ENCODE results near the gene BCAS3. TPM values are rescaled to one million over a fixed set of nuclear protein-coding genes. Genes with fewer than 3 reads are reported as not detected.

The BCAS3 gene
- total and polyA plus RNA-seq, 11 donors = 4.5 to 23.5 (median 17.9) TPM

GRCh38 chr17:61410141-61411010, 732.7 kb downstream of the BCAS3 start:
- Histone ChIP-seq H3K4me1 (peaks cover 0 to 71% (median 30%) of the 10 kb centered on the region in 12 donors), H3K27ac (peak overlapping the region in 11 of 12 donors; percentile 70 to 92 (median 85)), H3K27me3 (peaks cover 4 to 75% (median 19%) of the 10 kb centered on the region in 9 donors), H3K36me3 (peaks cover 0 to 16% (median 0%) of the 10 kb centered on the region in 9 donors), H3K9me3 (no peaks in the 10 kb centered on the region), H3K4me3 (peak overlapping the region; percentile 37 to 84 (median 65))
- ATAC-seq (peak; percentile 53 to 62 (median 60)), DNase-seq (peak; percentile 80 to 92 (median 83))
- no peak for TF ChIP-seq POLR2A (IDR thresholded peaks at IDR 0.05)
- TF ChIP-seq, protein P1, sequence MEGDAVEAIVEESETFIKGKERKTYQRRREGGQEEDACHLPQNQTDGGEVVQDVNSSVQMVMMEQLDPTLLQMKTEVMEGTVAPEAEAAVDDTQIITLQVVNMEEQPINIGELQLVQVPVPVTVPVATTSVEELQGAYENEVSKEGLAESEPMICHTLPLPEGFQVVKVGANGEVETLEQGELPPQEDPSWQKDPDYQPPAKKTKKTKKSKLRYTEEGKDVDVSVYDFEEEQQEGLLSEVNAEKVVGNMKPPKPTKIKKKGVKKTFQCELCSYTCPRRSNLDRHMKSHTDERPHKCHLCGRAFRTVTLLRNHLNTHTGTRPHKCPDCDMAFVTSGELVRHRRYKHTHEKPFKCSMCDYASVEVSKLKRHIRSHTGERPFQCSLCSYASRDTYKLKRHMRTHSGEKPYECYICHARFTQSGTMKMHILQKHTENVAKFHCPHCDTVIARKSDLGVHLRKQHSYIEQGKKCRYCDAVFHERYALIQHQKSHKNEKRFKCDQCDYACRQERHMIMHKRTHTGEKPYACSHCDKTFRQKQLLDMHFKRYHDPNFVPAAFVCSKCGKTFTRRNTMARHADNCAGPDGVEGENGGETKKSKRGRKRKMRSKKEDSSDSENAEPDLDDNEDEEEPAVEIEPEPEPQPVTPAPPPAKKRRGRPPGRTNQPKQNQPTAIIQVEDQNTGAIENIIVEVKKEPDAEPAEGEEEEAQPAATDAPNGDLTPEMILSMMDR (IDR thresholded peaks at IDR 0.05) = peak; percentile 42 to 74 (median 55)
- intact Hi-C loops (cut with DNase I) = loop anchor here in 8 of 10 donors (5.0 to 10.0 kb wide), 6 partner anchors 142 to 686 kb away; partner anchors contain the start of gene MED13 (in 5 of the 8)
- 10 to 21% (median 16%) methylated on average over 32 to 48 of the region's 48 CpGs for WGBS, 4 donors

GRCh38 chr17:61411011-61411260, 733.3 kb downstream of the BCAS3 start:
- DNase-seq = no peak
- Histone ChIP-seq H3K4me1 (peaks cover 0 to 67% (median 30%) of the 10 kb centered on the region in 12 donors), H3K27me3 (peaks cover 0 to 69% (median 13%) of the 10 kb centered on the region in 9 donors), H3K9me3 (no peaks in the 10 kb centered on the region), H3K36me3 (peaks cover 0 to 11% (median 0%) of the 10 kb centered on the region in 9 donors), H3K4me3 (peak overlapping the region; percentile 37 to 84 (median 65)), H3K27ac (peak overlapping the region; percentile 67 to 92 (median 83))
- 2 to 15% (median 10%) methylated on average over 13 to 29 of the region's 29 CpGs for WGBS, 4 donors
- TF ChIP-seq, protein P1 (IDR thresholded peaks at IDR 0.05) = peak in 5 of 12 donors; percentile 10 to 33 (median 16)
- TF ChIP-seq POLR2A (IDR thresholded peaks at IDR 0.05) = no peak
- intact Hi-C loops (cut with DNase I) = loop anchor here in 8 of 10 donors (5.0 to 10.0 kb wide), 6 partner anchors 141 to 686 kb away; partner anchors contain the start of gene MED13 (in 5 of the 8)
- ATAC-seq = no peak

DNA sequence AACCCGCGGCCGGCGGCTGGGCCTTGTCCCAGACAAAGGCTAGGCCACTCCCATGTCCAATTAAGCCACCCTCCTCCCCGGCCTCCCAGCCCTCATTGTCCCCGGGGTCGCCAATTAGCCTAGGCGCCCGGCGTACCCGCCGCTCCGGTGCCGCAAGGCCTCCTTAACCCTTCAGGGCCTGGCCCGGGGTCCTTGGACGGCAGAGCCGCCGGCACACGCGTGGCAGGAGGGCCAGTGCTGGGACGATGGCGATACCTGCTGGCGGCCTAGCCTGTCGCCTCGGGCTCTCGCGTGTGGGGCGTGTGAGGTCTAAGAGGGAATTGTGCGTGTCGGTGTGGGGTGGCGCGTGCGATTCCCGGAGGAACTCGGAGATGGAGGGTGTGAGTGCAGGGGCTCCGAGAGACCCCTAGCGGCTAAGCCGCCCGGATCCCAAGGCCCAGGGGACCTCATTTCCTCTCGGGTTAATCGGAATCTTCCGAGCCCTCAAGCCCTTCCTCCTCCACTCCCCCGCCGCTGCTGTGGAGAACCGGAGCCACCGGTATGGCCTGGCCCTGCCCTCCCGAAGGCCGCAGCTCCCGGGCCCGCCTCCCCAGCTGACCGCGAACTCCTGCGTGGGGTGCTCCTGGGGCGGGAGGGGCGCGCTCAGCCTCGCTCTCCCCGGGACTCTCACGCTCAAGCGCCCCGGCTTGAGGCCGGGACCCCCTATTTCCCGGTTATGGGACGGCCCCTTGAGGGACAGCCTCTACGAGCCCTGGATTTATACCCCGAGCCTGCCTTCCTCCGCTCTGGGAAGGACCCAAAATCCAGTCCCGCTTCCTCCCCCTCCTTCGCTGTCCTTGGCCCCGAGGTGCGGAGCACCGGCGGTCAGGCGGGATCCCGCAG, 733.9 kb downstream of the BCAS3 start:
- ATAC-seq (peak in 3 of 4 donors; percentile 40 to 55 (median 53)), DNase-seq (peak; percentile 68 to 83 (median 73))
- Histone ChIP-seq H3K27ac (peak overlapping the region; percentile 67 to 92 (median 83)), H3K4me1 (peaks cover 0 to 71% (median 32%) of the 10 kb centered on the region in 12 donors), H3K36me3 (peaks cover 0 to 10% (median 0%) of the 10 kb centered on the region in 9 donors), H3K27me3 (peaks cover 0 to 64% (median 10%) of the 10 kb centered on the region in 9 donors), H3K4me3 (peak overlapping the region; percentile 37 to 84 (median 65)), H3K9me3 (no peaks in the 10 kb centered on the region)
- WGBS, 4 donors = 1 to 2% (median 1%) methylated on average over 54 to 75 of the region's 75 CpGs
- TF ChIP-seq POLR2A (IDR thresholded peaks at IDR 0.05) = no peak
- TF ChIP-seq, protein P1 (IDR thresholded peaks at IDR 0.05) = peak in 3 of 12 donors; percentile 6 to 16 (median 7)
- intact Hi-C loops (cut with DNase I) = loop anchor here in 8 of 10 donors (2.0 to 10.0 kb wide), 7 partner anchors 141 to 687 kb away; partner anchors contain the start of gene MED13 (in 5 of the 8)

All from heart left ventricle (tissue), 16 donors.